Heart left ventricle (tissue), 13 donors: ENCODE results near the gene PICALM.

Experiments
- CTCF ChIP-seq, 12 donors: fragments of 200-600 bp; sonication (generic) in 4 of 12; IDR thresholded peaks; one replicate each; pipeline versions ENCODE4 v1.5.0 to v1.8.0; 2018 to 2022; ENCODE audit warnings: antibody characterized with exemption in 12 of 12, mild to moderate bottlenecking in 5 of 12
- POLR2A ChIP-seq, 2 donors: fragments of 450-650 bp; IDR thresholded peaks; one replicate each; pipeline ENCODE4 v1.6.1; 2017; ENCODE audit warnings: antibody characterized with exemption in 2 of 2, mild to moderate bottlenecking in 2 of 2, moderate library complexity in 2 of 2
- donor health status: ischemic (EF 13 %, LVEDD 7.1; RV severe dilation, severe dysfunction).
- donor health status: DM: no; HTN: yes; CAD: no.
- donor health status: DM: no; HTN: no; CAD: no.
- donor health status: ischemic (EF 25% LVEDD 6.9; RV normal size, moderate dysfunction).
- donor health status: ischemic (EF 25% LVEDD 5.7; RV mildly dilated, moderate dysfunction).
- donor health status: ischemic (EF 35%, LVEDD 5.7; RV mildly dilated, moderate dysfunction).
- donor health status: nonischemic (EF 11% LVEDD 7.7; RV severe dilation, severe dysfunction).
- donor health status: DM: yes; HTN: yes; CAD: no.
- donor health status: PGD.
- donor health status: ischemic (EF 29% LVEDD 5.4; RV normal size, mild dysfunction).
- donor health status: nonischemic (EF 23%, LVEDD 6.1; RV moderate dilation, normal function).

GRCh38 chr11:86068951-86069407, at the start of gene PICALM:
- peak in 2 of 12 donors; percentile 3 to 18 for TF ChIP-seq CTCF (IDR thresholded peaks at IDR 0.05)
- TF ChIP-seq POLR2A (IDR thresholded peaks at IDR 0.05), result peak in 1 of 2 donors; percentile 71
